Choroid plexus epithelial cell (primary cell): ENCODE results near the gene DBI.
A peak's percentile ranks its signal among the peaks of the same experiment; 100 is the strongest.

ENCODE experiments used
- DNase-seq: peaks from one replicate; pipeline ENCODE4 v3.0.0-alpha.2; 2010; ENCODE audit warnings: low read depth
- H3K4me3 ChIP-seq: 2 replicates; pipeline ENCODE4 v1.5.1; 2011; ENCODE audit warnings: low read depth, mild to moderate bottlenecking, control low read depth, low read length, moderate library complexity
- TF ChIP-seq, protein P1 (sequence below): conservative IDR thresholded peaks from 2 replicates; pipeline ENCODE4 v1.5.1; 2011; ENCODE audit warnings: low read depth, mild to moderate bottlenecking, control low read depth, inconsistent platforms, low read length, moderate library complexity

DBI gene

DNA sequence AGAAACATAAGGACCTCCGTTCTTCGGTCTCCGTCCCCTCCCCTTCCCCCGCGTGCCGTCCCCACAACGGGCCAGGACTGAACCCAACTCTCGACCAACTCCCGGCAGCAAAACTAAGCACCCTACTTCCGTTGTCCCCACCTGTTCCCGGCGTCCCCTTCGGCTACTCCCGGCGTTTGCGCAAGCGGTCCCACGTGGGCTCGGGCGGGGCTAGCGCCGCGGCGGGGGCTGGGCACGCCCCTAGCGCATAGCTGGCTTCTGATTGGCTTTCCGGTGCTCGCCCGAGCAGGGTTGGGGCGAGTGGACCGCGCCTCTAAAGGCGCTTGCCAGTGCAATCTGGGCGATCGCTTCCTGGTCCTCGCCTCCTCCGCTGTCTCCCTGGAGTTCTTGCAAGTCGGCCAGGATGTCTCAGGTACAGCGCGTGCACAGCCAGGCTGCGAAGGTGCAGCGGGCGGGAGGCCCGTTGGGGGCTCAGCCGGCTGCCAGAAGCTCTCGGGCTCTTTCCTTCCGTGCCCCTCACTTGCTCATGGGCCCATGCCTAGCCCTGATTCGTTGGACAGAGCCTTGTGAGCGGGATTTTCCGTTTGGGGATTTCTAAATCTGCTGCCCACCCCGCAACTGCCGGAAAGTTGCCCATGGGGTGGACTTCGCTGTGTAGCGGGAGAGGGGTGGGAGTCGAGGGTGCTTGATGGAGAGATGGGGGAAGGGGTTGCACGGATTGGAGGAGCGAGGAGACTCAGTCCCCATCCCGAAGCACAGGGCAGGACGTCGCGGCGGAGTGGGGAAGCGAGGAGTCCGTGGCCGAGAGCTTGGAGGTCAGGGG, at the start of gene DBI, which contains the start of gene C2orf76:
DBI (plus strand) TSS at position 329 of the 823 bp plus-strand sequence; CDS start at position 404, 75 bp downstream.
C2orf76 (minus strand) TSS at position 186 of the 823 bp plus-strand sequence. CDS start 26,875 bp downstream, outside the sequence.
- TF ChIP-seq, protein P1, sequence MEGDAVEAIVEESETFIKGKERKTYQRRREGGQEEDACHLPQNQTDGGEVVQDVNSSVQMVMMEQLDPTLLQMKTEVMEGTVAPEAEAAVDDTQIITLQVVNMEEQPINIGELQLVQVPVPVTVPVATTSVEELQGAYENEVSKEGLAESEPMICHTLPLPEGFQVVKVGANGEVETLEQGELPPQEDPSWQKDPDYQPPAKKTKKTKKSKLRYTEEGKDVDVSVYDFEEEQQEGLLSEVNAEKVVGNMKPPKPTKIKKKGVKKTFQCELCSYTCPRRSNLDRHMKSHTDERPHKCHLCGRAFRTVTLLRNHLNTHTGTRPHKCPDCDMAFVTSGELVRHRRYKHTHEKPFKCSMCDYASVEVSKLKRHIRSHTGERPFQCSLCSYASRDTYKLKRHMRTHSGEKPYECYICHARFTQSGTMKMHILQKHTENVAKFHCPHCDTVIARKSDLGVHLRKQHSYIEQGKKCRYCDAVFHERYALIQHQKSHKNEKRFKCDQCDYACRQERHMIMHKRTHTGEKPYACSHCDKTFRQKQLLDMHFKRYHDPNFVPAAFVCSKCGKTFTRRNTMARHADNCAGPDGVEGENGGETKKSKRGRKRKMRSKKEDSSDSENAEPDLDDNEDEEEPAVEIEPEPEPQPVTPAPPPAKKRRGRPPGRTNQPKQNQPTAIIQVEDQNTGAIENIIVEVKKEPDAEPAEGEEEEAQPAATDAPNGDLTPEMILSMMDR, result no peak
- peak within 1 kb of the TSS; percentile 94 for H3K4me3 ChIP-seq
- DNase-seq, result peak; percentile 96

- peak; percentile 5 for DNase-seq
- TF ChIP-seq, protein P1, result no peak
- H3K4me3 ChIP-seq, result no peak overlapping the region
Measured at GRCh38 chr2:119317554-119317953, 49.2 kb upstream of the DBI start.

DNA sequence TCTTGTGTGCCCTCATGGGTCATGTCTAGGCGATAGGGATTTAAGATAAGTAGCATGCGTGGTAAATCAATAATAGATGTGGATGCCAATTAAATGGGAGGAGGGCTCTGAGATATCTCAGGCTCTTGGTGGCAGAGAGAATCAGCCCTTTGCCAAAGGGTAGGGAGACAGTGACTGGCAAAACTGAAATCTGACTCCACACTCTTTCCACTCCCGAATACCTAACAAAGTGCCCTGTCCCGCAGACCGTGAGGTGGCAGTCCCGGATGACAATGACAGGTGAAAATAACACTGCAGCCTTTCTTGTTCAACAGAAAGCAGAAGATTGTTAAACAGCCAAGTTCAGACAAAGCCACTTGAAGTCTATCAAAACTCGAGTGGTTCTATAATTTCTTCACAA, 47.2 kb upstream of the DBI start:
- no peak for DNase-seq
- TF ChIP-seq, protein P1, result no peak
- H3K4me3 ChIP-seq, result no peak overlapping the region

DNA sequence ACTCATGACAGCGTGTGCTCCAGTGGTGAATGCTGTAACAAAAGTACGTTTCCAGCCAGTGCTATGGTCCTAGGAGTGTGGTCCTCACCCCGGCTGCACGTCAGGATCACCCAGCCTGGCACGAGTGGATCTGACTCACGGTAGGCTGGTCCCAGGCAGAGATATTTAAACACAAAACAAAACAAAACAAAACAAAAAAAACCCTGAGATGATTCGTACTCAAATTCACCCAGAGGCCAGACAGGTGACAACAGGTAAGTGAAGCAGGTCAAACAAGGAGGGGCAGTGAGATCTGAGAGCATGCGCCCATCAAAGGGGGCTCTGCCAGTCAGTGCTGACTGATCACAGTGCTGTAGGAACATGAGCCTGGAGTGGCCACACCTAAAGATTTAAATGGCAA, 43.3 kb upstream of the DBI start:
- DNase-seq, result no peak
- TF ChIP-seq, protein P1, result no peak
- no peak overlapping the region for H3K4me3 ChIP-seq

DNA sequence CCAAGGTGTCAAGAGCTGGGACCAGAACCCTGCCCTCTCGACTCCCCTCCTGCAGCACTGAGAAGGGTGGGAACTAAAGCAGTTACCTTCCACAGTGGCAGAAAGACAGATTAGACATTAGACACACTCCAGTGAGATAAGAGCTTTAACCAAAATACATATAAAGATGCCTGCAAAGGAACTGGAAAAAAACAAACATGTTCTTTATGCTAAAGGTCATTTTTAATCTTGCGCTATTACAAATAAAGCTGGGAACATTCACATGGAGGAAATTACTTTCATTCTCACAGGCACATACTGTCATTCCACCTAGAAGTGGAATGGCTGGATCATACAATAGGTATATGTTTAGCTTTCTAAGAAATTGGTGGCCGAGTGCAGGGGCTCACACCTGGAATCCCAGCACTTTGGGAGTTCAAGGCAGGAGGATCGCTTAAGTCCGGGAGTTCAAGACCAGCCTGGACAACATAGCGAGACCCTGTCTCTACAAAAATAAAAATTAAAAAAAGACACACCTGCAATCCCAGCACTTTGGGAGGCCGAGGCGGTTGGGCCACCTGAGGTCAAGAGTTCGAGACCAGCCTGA, 42.0 kb upstream of the DBI start:
- DNase-seq, result no peak
- TF ChIP-seq, protein P1, result no peak
- no peak overlapping the region for H3K4me3 ChIP-seq

DNA sequence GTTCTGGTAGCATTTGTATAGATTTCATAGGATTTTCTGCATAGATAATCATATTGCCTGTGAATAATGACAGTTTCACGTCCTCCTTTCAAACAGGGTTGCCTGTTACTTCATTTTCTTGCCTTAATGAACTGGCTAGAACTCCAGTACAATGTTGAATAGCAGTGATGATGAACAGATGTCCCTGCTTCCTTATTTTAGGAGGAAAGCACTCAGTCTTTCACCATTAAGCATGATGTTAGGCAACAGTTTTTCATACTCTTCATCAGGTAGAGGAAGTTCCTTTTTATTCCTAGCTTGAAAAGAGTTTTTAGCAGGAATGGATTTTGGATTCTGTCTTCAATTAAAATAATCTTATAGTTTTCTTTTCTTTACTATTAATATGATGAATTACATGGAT, 39.8 kb upstream of the DBI start:
- no peak overlapping the region for H3K4me3 ChIP-seq
- DNase-seq, result no peak
- TF ChIP-seq, protein P1, result no peak
